GM18526 (cell line): ENCODE results near the gene GRK1.

ENCODE experiments used
- POLR2A ChIP-seq: IDR thresholded peaks from 3 replicates; pipeline ENCODE4 v1.6.1; 2011; ENCODE audit not compliant: insufficient read length; ENCODE audit errors: extremely low read depth

The GRK1 gene

DNA sequence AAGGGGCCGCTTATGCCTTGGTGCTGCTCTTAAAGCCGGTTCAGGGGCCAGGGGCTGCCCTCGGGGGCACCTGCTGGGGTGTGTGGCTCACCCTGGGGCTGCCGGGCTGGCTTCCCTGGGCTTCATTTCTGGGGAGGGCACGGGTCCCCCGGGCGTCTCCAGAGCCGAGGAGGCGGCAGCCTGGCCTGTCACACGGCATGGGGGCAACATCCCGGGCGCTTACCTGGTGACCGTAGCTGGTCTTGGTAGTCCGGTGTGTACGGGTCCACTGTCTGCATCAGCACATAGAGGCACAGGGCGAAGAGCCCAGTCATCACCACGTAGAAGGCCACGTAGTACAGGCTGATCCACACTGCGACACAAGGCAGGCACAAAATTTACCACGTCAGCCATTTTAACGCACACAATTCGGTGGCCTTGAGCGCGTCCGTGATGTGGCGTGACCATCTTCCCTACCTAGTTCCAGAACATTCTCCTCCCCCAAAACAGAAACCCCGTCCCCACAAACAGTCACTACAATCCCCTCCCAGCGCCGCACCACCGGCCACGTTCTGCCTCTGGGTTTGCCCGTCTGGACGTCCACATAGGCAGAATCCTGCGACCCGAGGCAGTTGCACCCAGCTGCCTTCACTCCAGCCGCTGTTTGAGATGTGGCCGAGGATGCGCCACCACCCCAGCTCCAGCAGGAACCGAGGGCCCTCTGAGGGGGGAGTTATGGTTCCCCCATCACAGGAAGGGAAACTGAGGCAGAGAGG lies 12.3 kb upstream of the GRK1 start:
- TF ChIP-seq POLR2A: no peak

DNA sequence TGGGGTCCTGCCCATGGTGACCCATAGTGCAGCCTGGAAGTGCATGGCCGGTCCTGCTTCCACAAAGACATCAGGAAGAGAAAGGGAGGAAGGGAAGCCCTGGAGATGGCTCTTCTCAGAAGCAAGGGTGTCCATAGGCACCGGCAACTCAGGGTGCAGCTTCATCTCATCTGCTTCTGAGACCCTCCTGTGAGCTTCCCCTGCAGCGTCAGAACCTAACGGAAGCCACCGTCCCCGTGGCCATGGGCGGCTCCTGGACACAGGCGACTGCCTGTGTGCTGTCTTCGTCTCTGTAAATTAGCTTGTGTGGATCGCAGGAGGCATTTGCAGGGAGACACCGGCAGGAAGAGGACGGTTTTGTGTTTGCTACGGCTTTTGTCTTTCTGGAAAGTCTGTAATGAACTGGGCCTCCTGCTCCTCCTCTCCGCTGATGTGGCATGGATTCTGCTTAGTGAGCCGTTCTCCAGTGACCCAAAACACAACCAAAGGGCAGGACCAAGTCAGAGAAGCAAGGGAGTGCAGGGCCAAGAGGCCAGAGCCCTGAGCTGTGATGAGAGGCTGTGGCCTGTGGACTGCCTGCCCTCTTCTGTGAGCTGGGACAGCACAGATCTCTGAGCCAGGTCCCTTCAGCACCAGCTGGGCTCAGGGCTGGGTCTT lies 11.5 kb upstream of the GRK1 start:
- TF ChIP-seq POLR2A: no peak

DNA sequence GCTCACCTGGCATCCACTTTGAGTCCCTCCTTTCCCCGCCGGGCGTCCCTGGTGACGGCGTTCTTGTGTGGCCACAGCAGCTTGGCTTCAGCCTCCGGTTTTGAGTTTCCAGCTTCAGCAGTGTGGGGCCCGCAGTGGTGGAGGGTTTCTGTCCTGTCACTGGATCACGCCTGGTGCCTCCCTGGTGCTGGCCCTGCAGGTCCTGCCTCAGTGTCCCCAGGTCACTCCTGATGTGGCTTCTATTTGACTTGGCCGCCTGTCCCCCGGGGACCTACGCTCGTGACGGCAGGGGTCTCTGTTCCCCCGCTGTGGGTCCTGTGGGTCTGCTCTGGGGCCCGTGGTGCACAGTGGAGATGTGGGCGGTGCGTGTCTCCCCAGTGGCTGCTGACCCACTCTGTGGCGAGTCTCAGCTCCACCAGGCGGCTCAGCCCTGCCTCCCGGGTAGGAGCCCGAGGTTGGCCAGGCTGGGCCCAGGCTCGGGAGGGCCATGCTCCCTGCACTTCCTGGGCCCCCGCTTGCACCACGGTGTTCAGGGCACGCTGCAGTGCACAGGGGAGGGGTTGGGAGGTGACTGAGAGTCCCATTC lies 10.9 kb upstream of the GRK1 start:
- TF ChIP-seq POLR2A: no peak

DNA sequence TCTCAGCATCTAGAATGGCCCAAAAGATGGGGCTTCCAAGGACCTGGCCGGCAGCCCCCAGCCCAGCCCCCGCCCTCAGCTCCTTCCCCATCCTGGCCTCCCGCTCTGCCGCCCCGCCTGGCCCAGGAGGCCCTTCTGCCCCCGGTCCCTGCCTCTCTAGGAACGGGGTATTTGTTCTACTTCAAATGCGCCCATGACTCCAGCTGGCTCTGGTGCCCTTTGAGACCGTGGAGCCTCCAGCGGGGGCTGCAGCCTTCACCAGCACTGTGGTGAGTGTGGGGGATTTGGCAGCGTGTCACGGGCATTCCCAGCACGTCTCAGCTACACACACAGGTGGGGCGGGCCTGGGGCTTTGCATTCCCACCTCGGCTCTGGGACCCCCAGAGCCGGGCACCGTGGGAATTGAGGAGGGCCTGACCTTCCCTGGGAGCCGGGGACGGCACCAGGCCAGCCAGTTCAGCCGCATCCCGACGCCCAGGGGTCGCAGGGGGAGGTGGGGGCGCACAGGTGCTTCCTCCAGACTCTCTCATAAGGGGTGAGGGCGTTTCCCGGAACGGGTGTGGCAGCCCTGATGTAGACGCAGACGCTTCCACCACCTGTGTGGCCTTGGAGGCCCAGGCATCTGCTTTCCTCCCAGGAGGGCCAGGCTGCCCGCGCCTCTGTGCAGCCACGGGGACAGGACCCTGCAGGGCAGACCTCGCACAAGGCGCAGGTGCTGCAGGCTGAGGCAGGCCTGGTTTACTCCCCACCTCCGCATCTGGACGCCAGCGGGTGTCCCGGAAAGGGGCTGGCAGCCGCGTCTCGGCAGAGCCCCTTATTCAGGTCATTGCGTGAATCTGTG lies 10.0 kb upstream of the GRK1 start:
- no peak for TF ChIP-seq POLR2A

DNA sequence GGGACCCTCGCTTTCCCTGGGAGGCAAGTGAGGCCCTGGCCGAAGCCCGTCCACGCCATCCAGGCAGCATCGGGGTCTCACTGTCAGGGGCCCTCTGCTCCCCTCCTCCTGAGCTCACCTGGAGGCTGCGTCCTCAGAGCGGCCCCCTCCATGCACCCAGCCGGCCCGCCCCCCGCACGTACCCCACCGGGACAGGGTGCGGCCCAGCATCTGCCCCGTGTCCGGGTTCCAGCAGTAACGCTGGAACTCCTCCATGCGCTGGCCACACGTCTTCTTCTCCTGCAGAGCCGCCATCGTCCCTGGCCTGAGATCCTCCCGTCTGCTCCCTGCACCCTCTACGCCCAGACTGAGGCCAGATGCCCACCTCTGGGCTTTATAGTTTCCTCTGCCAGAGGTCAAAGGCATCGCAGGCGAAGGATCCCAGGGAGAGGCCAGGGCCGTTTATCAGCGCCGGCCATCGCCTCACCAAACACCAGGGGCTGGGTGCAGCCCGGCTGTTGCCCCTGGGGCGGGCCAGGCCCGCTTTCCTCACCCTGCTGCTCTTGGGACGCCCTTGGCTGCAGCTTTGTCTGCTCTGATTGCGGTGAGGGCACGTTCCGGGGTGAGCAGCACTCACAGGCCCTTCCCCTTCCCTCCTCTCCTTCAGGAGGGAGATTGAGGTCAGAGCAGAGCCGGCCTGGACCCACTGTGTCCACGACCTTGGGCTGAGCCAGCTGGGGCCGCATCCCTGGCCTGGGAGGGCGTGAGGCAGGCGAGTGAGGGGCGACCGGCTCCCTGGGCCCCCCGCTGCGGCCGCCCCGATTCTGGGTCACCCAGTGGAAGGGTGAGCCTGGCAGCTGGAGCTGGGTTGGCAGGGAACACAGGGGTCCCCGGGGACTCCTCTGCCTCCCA lies 8.9 kb upstream of the GRK1 start, which contains the start of gene ATP4B:
TSS of gene ATP4B (minus strand) at position 348 of the 891 bp plus-strand sequence. CDS start at position 294, 54 bp downstream.
- TF ChIP-seq POLR2A: no peak

DNA sequence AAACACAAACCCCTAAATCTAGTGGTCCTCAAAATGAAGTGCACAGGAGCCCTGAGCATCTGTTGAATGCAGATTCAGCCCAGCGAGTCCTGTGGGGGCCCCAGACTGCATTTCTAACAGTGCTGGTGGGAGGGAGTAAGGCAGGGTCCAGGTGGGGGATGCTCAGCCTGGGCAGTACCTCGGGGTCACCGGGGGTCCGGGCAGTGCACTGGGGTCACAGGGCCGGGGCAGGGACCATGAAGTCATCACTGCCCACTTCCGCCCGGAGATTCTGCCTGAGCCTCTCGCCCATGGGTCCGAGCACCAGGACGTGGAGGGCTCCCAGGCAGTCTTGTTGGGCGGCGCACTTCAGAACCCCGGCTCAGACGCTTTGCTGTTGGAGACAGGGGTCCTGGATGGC lies 8.2 kb upstream of the GRK1 start:
- TF ChIP-seq POLR2A: no peak

DNA sequence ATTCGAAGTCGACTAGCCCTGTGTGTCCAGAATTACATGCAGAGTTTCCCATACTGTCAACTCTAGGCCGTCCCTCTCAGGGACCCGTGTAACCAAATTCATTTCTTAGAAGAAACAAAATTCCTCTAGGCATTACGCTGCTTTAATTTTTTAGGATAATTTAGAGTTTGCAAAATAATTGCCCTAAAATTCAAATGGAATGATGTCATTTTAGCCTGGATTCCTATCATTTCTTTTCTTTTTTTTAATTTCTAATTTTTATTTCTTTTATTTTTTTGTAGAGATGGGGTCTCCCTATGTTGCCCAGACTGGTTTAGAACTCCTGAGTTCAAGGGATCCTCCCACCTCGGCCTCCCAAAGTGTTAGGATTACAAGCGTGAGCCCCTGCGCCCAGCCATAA lies 7.7 kb upstream of the GRK1 start:
- no peak for TF ChIP-seq POLR2A

DNA sequence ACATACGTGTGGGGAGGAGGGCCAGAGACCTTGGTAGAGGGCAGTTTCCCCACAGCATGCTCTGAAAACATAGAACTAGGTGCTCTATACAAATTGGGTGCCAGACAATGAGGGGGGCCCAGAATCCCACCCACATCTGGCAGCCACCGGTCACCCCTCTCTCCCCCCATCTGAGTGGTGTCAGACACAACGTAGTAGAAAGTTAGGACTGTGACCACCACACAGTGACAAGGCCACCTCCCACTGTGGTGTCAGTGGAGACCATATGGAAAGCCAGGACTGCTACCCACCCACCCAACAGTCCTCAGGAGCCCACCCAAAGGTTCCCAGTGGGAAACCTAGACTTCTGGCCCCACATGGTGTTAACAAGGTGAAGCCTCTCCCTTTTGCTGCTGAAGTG lies 7.0 kb upstream of the GRK1 start:
- no peak for TF ChIP-seq POLR2A

DNA sequence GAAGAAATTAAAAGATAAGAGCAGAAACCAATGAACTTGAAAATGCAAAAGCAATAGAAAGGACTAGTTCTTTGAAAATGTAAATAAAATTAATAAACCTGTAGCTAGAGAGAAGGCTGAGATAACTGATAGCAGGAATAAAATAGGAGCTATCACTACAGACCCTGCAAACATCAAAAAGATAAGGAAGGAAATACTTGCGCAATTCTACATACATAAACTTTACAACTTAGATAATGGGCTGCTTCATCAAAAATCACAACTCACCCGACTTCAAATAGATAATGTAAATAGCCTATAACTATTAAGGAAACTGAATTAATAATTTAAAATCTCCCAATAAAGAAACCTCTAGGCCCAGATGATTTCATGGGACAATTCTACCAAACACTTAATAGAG lies 5.5 kb upstream of the GRK1 start:
- TF ChIP-seq POLR2A: no peak

DNA sequence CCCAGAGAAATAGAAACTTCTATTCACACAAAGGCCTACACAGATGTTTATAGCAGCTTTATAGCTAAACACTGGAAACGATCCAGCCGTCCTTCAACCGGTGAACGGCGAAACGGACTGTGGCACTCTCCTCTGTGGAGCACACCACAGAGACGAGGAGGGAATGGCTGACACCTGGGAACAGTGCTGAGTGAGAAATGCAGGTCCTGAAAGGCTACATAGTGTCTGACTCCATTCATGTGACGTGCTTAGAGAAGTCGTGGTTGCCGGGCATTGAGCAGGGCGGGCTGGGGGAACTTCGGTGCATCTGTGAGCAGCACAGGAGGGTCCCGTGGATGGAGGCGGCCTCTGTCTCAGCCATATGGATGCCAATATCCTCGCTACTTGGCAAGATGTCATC lies 3.1 kb upstream of the GRK1 start:
- TF ChIP-seq POLR2A: no peak

DNA sequence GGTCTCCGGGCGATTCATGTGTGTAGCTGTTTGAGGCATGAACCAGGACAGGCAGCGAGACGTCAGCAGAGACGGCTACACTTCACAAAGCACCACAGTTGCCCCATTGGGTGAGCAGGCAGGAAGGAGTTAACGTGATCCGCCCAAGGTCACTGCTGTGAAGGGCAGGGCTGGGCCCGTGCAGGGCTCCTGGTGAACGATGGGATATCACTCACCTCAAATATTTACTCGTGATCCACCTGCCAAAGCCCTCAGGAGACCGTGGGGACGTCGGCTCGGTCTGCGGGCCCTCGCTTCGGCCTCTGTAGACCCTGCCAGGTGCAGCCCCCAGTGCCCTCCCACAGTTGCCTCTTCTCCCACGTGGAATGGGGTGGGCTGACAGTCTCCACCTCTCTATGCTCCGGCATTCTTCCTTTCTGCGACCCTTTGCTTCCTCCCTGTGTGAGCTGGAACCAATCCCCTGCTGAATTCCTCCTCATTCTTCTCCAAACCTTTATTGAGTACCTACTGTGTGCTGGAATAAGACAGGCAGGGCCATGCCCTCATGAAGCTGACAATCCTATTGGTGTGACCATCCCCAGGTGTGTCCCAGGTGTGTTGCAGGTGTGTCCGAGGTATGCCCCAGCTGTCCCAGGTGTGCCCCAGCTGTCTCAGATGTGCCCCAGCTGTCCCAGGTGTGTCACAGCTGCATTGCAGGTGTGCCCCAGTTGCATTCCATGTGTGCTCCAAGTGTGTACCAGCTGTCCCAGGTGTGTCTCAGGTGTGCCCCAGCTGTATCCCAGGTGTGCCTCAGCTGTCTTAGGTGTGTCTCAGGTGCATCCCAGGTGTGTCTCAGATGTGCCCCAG lies 2.0 kb upstream of the GRK1 start:
- TF ChIP-seq POLR2A: no peak

DNA sequence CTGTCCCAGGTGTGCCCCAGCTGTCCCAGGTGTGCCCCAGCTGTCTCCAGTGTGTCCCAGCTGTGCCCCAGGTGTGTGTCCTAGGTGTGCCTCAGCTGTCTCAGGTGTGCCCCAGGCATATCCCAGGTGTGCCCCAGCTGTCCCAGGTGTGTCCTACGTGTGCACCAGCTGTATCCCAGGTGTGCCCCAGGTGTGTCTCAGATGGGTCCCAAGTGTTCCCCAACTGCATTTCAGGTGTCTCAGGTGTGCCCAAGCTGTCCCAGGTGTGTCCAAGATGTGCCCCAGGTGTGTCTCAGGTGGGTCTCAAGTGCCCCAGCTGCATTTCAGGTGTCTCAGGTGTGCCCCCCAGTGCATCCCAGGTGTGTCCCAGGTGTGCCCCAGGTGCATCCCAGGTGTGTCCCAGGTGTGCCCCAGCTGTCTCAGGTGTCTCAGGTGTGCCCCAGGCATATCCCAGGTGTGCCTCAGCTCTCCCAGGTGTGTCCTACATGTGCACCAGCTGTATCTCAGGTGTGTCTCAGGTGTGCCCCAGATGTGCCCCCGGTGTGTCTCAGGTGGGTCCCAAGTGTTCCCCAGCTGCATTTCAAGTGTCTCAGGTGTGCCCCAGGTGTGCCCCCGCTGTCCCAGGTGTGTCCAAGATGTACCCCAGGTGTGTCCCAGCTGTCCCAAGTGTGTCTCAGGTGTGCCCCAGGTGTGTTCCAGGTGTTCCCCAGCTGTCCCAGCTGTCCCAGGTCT lies 1.3 kb upstream of the GRK1 start:
- TF ChIP-seq POLR2A: no peak

DNA sequence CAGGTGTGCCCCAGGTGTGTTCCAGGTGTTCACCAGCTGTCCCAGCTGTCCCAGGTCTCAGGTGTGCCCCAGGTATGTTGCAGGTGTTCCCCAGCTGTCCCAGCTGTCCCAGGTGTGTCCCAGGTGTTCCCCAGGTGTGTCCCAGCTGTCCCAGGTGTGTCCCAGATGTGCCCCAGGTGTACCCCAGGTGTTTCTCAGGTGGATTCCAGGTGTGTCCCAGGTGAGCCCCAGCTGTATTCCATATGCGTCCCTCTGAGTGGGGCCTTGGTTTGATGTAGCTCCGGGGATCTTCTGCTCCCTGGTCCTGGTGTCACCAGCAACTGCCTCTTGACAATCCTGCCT lies 719 bp upstream of the GRK1 start:
- no peak for TF ChIP-seq POLR2A
